SU-DHL-6 (cell line): Measurements from ENCODE around the gene FAM171A1.

Source experiments
- H2AFZ ChIP-seq: fragments of 200-600 bp; sonication (generic); 2 replicates; pipeline ENCODE4 v1.6.1; 2014; ENCODE audit warnings: low read depth, mild to moderate bottlenecking, moderate library complexity, mixed read lengths, antibody characterized with exemption, low read length; ENCODE audit not compliant: severe bottlenecking
- H3F3A ChIP-seq: fragments of 200-600 bp; shearing (Covaris generic); 2 replicates; pipeline ENCODE4 v1.6.0; 2016; ENCODE audit warnings: antibody characterized with exemption, mild to moderate bottlenecking; ENCODE audit not compliant: insufficient read depth
- H3K27ac ChIP-seq: fragments of 200-600 bp; sonication (generic); 2 replicates; pipeline ENCODE4 v1.5.1; 2016; ENCODE audit warnings: low read depth, mild to moderate bottlenecking, low read length, moderate library complexity, mixed read lengths
- H3K27me3 ChIP-seq: fragments of 200-600 bp; sonication (generic), shearing (Covaris generic); 2 replicates; pipeline ENCODE4 v1.6.0; 2014; ENCODE audit warnings: mild to moderate bottlenecking, low read length
- H3K36me3 ChIP-seq: fragments of 200-600 bp; sonication (generic); 2 replicates; pipeline ENCODE4 v1.6.1; 2014; ENCODE audit warnings: mild to moderate bottlenecking, low read length, mixed read lengths
- H3K4me2 ChIP-seq: fragments of 300-600, 200-600 bp; shearing (Covaris generic), sonication (generic); 2 replicates; pipeline ENCODE4 v1.6.0; 2014; ENCODE audit warnings: low read length, low read depth, mild to moderate bottlenecking; ENCODE audit not compliant: poor library complexity, severe bottlenecking
- H3K4me3 ChIP-seq: fragments of 200-600 bp; sonication (generic); 2 replicates; pipeline ENCODE4 v1.5.1; 2014; ENCODE audit warnings: antibody characterized with exemption, low read length, mild to moderate bottlenecking, mixed read lengths; ENCODE audit not compliant: insufficient read depth, poor library complexity, severe bottlenecking
- H3K79me2 ChIP-seq: fragments of 200-600 bp; sonication (generic); 2 replicates; pipeline ENCODE4 v1.6.1; 2014; ENCODE audit warnings: mild to moderate bottlenecking, low read length, moderate library complexity; ENCODE audit not compliant: insufficient read depth
- H3K9ac ChIP-seq: fragments of 200-600 bp; sonication (generic); 2 replicates; pipeline ENCODE4 v1.7.0; 2014; ENCODE audit warnings: mild to moderate bottlenecking, low read length
- H3K9me2 ChIP-seq: fragments of 200-600 bp; sonication (generic); replicated peaks from 2 replicates; pipeline ENCODE4 v1.6.1; 2014; ENCODE audit warnings: low read length; ENCODE audit not compliant: insufficient read depth
- H3K9me3 ChIP-seq: fragments of 200-600 bp; sonication (generic); 2 replicates; pipeline ENCODE4 v1.6.1; 2014; ENCODE audit warnings: low read length, mixed read lengths; ENCODE audit not compliant: insufficient read depth
- H4K20me1 ChIP-seq: fragments of 200-600 bp; sonication (generic); 2 replicates; pipeline ENCODE4 v1.6.1; 2014; ENCODE audit warnings: low read depth, mild to moderate bottlenecking, antibody characterized with exemption, low read length, moderate library complexity, mixed read lengths
- EZH2phosphoT487 ChIP-seq: fragments of 200-600 bp; sonication (generic), shearing (Covaris generic); conservative IDR thresholded peaks from 2 replicates; pipeline ENCODE4 v1.6.1; 2018; ENCODE audit warnings: mild to moderate bottlenecking, antibody characterized with exemption, low read length, moderate library complexity, mixed read lengths
- TF ChIP-seq, protein P1 (sequence below): fragments of 200-600 bp; sonication (generic); IDR thresholded peaks from one replicate; pipeline ENCODE4 v1.5.1; 2017; ENCODE audit warnings: antibody characterized with exemption, mild to moderate bottlenecking, low read length, moderate library complexity; ENCODE audit not compliant: insufficient read depth, poor library complexity, severe bottlenecking

Gene FAM171A1

GRCh38 chr10:15258255-15258654, 112.8 kb downstream of the FAM171A1 start:
- H3F3A ChIP-seq = no peaks in the 10 kb centered on the region

DNA sequence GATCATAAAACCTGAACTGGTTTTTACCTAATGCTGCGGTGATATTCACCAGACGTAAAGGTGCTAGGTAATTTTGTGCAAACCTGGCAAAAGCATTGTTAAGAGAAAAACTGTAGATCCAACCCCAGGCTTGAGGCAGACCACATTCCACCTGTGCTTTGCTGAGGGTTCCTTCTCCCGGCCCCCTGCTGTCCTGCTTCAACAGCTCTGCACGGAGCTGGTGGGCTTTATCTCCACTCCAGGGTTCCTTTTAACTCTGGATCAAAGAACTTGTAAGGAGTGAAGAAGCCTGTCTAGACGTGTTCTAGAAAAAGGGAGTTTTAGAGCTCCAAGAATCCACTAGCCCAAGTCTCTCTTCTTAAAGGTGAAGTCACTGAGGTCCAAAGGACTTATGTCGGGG, 115.1 kb downstream of the FAM171A1 start:
- H3K9ac ChIP-seq = no peak overlapping the region

More at GRCh38 chr10:15258255-15258654, 112.8 kb downstream of the FAM171A1 start:
- TF ChIP-seq, protein P1, sequence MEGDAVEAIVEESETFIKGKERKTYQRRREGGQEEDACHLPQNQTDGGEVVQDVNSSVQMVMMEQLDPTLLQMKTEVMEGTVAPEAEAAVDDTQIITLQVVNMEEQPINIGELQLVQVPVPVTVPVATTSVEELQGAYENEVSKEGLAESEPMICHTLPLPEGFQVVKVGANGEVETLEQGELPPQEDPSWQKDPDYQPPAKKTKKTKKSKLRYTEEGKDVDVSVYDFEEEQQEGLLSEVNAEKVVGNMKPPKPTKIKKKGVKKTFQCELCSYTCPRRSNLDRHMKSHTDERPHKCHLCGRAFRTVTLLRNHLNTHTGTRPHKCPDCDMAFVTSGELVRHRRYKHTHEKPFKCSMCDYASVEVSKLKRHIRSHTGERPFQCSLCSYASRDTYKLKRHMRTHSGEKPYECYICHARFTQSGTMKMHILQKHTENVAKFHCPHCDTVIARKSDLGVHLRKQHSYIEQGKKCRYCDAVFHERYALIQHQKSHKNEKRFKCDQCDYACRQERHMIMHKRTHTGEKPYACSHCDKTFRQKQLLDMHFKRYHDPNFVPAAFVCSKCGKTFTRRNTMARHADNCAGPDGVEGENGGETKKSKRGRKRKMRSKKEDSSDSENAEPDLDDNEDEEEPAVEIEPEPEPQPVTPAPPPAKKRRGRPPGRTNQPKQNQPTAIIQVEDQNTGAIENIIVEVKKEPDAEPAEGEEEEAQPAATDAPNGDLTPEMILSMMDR = no peak
- TF ChIP-seq EZH2phosphoT487 = no peak
- Histone ChIP-seq H4K20me1 (no peaks in the 10 kb centered on the region), H3K36me3 (no peaks in the 10 kb centered on the region), H3K9me2 (no peaks in the 10 kb centered on the region), H3K9ac (no peak overlapping the region), H2AFZ (no peak overlapping the region), H3K79me2 (no peaks in the 10 kb centered on the region), H3K27ac (no peak overlapping the region), H3K9me3 (no peaks in the 10 kb centered on the region), H3K4me3 (no peak overlapping the region), H3K4me2 (no peak overlapping the region), H3K27me3 (no peaks in the 10 kb centered on the region)

GRCh38 chr10:15254808-15255648, 116.1 kb downstream of the FAM171A1 start:
- no peak overlapping the region for H3K27ac ChIP-seq
- no peak overlapping the region for H3K9ac ChIP-seq
- no peaks in the 10 kb centered on the region for H3K9me2 ChIP-seq
- no peaks in the 10 kb centered on the region for H3K27me3 ChIP-seq
- no peak overlapping the region for H3K4me2 ChIP-seq
- H3K4me3 ChIP-seq = no peak overlapping the region
- no peaks in the 10 kb centered on the region for H3F3A ChIP-seq
- no peaks in the 10 kb centered on the region for H4K20me1 ChIP-seq
- H3K79me2 ChIP-seq = no peaks in the 10 kb centered on the region
- H3K9me3 ChIP-seq = no peaks in the 10 kb centered on the region
- H2AFZ ChIP-seq = no peak overlapping the region
- no peak for TF ChIP-seq EZH2phosphoT487
- H3K36me3 ChIP-seq = no peaks in the 10 kb centered on the region

More for the DNA sequence above, 115.1 kb downstream of the FAM171A1 start:
- Histone ChIP-seq H3K4me3 (no peak overlapping the region), H3K27ac (no peak overlapping the region), H2AFZ (no peak overlapping the region), H3K36me3 (no peaks in the 10 kb centered on the region), H4K20me1 (no peaks in the 10 kb centered on the region), H3K9me2 (no peaks in the 10 kb centered on the region), H3K79me2 (no peaks in the 10 kb centered on the region), H3K27me3 (no peaks in the 10 kb centered on the region), H3K9me3 (no peaks in the 10 kb centered on the region), H3F3A (no peaks in the 10 kb centered on the region), H3K4me2 (no peak overlapping the region)
- TF ChIP-seq, protein P1 = no peak
- TF ChIP-seq EZH2phosphoT487 = no peak
